ENCODE results near the gene CDHR1. TPM values are rescaled to one million over a fixed set of nuclear protein-coding genes. Genes with fewer than 3 reads are reported as not detected.
"Not testable (repeated sequence)": the region's sequence is repeated elsewhere in the genome, so short reads cannot be mapped to it uniquely, and the experiment has no call there.

Gene CDHR1
- polyA plus RNA-seq, 3 donors = 0.06 to 0.15 (median 0.11) TPM

GRCh38 chr10:84171700-84172466 lies 22.5 kb upstream of the CDHR1 start:
- 78 to 89% (median 82%) methylated on average over 18 to 20 of the region's 21 CpGs for WGBS, 3 donors
- not testable (repeated sequence) for H3K27ac ChIP-seq (ENCODE audit: low read depth, low read length)

DNA sequence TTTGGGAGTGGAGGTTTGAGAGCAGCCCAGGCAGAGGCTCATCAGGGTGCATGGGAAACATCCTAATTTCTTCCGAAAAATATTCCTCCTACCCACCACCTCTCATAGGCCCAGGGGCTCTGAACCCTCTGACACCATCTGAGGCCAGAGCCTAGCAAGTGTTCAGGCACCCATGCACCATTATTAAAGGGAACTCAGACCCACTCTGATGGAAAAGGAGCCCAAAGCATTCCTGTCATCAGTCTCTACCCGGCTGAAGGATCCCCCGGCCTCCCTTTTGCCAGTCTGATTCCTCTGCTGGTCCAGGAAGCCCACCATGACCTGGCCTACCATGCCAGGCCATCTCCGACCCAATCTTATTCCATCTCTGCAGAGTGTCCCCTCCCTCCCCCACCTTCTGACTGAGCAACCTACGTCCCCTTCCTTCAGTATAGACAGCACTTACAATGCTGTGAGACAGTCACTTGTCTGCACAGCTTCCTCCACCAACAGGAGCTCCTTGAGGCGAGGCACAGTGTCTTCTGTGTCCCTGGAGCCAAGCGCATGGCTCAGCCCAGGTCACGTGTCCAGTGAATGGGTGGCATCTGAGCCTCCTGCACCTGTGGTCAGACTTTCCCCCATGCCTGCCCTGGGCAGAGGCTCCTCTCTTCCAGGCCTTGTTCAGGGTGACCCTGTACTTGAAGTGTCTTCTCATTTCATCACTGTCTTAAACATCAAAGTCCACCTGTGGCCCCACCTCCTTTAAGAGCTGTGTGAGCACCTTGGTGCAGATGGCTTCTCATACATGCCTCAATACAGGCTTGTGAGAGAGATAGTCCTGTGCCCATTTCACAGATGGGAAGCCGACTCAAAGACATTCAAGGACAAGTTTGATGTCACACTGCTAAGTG lies 21.6 kb upstream of the CDHR1 start:
- WGBS, 3 donors = 81 to 90% (median 89%) methylated on average over 9 of the region's 9 CpGs
- no peak overlapping the region for H3K27ac ChIP-seq (ENCODE audit: low read depth, low read length)

DNA sequence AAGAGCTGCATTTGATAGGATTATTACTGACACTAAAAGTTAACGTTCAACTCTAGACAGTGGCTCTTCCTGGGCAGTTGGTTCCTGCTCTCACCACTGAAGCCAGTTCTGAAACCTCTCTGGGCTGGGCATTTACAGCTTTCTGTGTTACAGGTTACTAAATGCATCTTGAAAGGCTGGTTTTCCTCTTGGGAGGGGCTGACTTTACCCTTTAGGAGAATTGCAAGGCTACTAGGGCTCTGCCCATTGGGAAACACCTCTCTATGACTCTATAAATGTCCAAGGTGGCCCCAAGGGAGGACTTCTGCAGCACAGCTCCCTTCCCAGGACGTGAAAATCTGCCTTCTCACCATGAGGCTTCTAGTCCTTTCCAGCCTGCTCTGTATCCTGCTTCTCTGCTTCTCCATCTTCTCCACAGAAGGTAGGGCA lies 20.8 kb upstream of the CDHR1 start, which contains the start of gene GPR15LG:
GPR15LG (plus strand) TSS at position 301 of the 429 bp plus-strand sequence; CDS start at position 352, 51 bp downstream.
- WGBS, 3 donors = 63 to 72% (median 68%) methylated on average over 2 of the region's 2 CpGs
- no peak within 1 kb of the TSS for H3K27ac ChIP-seq (ENCODE audit: low read depth, low read length)

DNA sequence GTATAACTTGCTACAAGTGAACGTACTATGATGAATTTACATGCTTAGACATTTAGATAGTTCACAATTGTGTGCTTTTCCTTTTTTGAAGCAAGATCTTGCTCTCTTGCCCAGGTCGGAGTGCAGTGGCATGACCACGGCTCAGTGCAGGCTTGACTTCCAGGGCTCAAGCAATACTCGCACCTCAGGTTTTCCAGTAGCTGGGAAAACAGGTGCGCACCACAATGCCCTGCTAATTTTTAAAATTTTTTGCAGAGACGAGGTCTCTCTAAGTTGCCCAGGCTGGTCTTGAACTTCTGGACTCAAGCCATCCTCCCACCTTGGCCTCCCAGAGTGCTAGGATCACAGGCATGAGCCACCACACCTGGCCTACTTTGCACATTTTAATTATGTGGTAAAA lies 18.9 kb upstream of the CDHR1 start:
- 86 to 91% (median 86%) methylated on average over 6 of the region's 6 CpGs for whole genome bisulfite sequencing, 3 donors
- H3K27ac ChIP-seq (ENCODE audit: low read depth, low read length) = no peak overlapping the region

DNA sequence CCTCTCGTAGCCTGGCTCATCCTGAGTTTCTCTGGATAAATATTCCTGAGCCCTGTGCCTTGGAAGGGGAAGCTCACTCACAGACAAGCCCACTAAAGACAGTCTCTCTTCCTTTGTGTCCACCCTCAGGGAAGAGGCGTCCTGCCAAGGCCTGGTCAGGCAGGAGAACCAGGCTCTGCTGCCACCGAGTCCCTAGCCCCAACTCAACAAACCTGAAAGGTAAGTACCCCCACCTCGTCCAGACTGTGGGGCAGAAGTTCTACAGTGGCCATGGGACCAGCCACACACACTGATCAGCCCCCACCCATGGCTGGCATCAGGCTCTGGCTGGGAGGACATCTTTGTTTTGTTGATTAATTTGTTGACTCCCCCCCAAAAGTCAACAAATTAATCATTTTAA lies 18.0 kb upstream of the CDHR1 start:
- no peak overlapping the region for H3K27ac ChIP-seq (ENCODE audit: low read depth, low read length)
- 57 to 84% (median 83%) methylated on average over 4 of the region's 4 CpGs for WGBS, 3 donors

DNA sequence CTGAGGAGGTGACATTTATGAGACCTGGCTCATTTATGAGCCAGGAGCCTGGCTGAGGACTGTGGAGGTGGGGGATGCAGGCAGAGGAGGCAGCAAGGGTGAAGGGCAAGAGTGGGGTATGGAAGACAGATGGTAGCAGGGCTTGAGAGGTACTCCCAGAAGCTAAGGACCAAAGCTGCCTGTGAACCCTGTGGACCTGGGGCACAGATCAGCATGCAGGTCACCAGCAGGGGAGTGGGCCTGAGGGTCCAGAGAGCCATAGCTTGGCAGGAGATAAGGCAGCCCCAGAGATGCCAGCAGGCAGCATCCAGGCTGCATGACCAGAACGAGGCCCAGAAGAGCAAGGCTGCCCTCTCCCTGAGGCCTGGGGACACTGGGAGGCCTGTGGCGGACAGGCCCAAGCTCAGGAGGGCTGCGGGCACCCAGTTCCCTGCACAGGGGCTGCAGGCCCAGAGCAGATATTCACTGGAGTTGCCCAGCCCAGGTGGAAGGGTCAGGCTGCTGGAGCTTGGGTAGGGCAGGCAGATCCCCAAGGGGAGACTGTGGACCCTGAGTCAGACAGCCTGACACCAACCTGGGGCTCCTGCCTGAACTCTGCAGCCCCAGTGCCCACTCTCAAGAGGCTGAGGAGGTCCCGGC lies 17.4 kb upstream of the CDHR1 start:
- 87 to 91% (median 89%) methylated on average over 4 of the region's 4 CpGs for WGBS, 3 donors
- H3K27ac ChIP-seq (ENCODE audit: low read depth, low read length) = no peak overlapping the region

DNA sequence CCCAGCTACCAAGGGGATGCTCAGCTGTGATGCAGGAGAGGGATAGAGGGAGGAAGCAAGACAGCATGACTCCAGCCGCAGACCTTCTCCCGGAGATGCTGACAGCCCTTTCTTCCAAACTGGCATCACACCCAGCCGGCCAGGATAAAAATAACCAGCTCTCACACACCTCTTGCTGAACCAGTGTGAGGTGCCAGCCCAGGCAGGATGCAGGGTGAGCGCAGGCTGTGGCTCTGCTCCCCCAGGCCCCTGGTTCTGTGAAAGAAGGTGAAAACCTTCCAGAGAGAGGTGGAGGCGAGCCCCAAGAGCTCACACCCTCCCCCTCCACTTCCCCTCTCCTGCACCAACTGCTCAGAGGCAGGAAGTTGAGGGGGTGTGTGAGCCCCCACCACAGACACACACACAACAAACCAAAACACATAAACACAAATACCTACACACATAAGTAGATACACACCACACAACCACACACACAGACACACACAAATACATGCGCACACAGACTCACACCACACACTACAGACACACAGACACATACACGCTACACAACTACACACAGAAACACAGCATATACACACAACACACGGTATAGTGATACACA lies 16.7 kb upstream of the CDHR1 start:
- 58 to 73% (median 59%) methylated on average over 8 of the region's 8 CpGs for WGBS, 3 donors
- no peak overlapping the region for H3K27ac ChIP-seq (ENCODE audit: low read depth, low read length)

GRCh38 chr10:84178160-84178609 lies 16.2 kb upstream of the CDHR1 start:
- WGBS, 3 donors = 83 to 95% (median 92%) methylated on average over 3 of the region's 3 CpGs
- H3K27ac ChIP-seq (ENCODE audit: low read depth, low read length) = no peak overlapping the region

GRCh38 chr10:84179059-84179710 lies 15.2 kb upstream of the CDHR1 start:
- no peak overlapping the region for H3K27ac ChIP-seq (ENCODE audit: low read depth, low read length)
- 65 to 70% (median 65%) methylated on average over 12 of the region's 12 CpGs for WGBS, 3 donors

DNA sequence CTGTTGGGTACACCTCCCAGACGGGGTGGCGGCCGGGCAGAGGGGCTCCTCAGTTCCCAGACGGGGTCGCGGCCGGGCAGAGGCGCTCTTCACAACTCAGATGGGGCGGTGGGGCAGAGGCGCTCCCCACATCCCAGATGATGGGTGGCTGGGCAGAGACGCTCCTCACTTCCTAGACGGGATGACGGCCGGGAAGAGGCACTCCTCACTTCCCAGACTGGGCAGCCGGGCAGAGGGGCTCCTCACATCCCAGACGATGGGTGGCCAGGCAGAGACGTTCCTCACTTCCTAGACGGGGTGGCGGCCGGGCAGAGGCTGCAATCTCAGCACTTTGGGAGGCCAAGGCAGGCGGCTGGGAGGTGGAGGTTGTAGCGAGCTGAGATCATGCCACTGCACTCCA lies 14.0 kb upstream of the CDHR1 start:
- not testable (repeated sequence) for H3K27ac ChIP-seq (ENCODE audit: low read depth, low read length)
- 88 to 93% (median 89%) methylated on average over 18 to 20 of the region's 22 CpGs for WGBS, 3 donors

GRCh38 chr10:84181631-84182030 lies 12.7 kb upstream of the CDHR1 start:
- H3K27ac ChIP-seq (ENCODE audit: low read depth, low read length) = no peak overlapping the region
- WGBS, 3 donors = 84 to 93% (median 86%) methylated on average over 5 of the region's 5 CpGs

GRCh38 chr10:84184517-84184916 lies 9.8 kb upstream of the CDHR1 start:
- WGBS, 3 donors = 67 to 80% (median 73%) methylated on average over 4 of the region's 4 CpGs
- H3K27ac ChIP-seq (ENCODE audit: low read depth, low read length) = no peak overlapping the region

DNA sequence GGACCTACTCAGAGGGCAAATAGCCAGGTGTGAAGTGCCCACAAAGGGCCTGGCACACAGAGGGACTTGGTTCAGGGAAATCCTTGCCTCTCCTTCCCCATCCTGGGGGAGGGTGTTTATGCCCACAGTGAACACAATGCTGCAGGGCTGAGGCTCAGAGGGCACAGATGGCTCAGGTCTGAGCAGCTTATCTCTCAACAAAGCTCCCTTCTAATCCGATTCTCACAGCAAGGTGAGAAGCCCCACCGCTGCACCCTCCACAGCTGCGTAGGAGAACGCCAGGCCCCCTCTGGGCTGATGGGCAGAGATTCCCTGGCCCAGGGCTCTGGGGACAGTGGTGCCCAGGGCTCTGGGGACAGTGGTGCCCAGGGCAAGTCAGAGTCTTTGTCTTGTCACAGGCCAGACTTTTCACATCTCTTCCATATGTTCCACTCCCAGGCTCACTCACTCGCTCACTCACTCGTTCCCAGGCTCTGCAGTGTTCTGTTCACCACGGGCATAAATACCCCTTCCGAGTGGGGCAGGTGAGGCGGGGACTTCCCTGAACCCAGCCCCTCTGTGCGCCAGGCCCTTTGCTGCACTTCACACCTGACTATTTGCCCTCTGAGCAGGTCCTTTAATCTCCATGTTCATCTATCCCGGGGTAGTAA lies 8.7 kb upstream of the CDHR1 start:
- 54 to 76% (median 74%) methylated on average over 11 of the region's 11 CpGs for WGBS, 3 donors
- H3K27ac ChIP-seq (ENCODE audit: low read depth, low read length) = no peak overlapping the region

DNA sequence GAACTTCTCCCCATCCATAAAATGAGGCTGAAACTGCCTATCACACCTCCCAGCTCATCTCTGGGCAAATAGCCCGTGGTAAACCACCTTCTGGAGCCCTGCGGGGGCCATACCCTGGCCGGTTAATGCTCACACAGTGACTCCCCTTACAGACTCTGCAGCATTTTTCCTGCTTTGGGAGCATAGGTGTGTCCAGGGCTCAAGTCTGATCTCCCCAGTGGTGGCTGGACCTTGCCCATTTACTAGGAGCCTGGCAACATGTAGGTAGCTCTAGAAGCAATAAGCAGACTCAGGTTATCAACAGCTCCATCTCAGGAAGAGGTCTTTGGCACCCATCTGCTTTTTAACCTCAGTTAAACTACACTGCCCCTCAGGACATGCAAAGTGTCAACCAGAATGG lies 5.5 kb upstream of the CDHR1 start:
- H3K27ac ChIP-seq (ENCODE audit: low read depth, low read length) = no peak overlapping the region
- 55 to 71% (median 69%) methylated on average over 3 of the region's 3 CpGs for WGBS, 3 donors

DNA sequence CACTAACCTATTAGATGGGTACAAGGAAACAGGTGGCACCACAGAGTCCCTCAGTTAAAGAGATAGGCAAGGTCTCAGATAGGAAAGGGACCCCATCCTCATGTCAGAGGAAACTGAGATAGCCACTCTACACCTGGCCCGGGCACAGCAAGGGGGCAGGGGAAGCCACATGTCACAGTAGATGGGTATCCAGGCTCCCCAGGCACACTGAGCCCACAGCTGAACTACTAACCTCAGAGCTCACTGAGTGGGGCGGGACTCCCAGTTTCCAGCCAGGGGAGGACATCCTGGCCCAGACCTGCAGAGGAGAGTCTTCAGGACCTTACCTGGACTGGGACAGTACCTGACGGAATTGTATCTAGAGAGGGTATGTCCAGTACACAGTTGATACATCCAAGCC lies 3.7 kb upstream of the CDHR1 start:
- no peak overlapping the region for H3K27ac ChIP-seq (ENCODE audit: low read depth, low read length)
- WGBS, 3 donors = 75 to 90% (median 84%) methylated on average over 3 of the region's 3 CpGs

- H3K27ac ChIP-seq (ENCODE audit: low read depth, low read length) = no peak overlapping the region
- WGBS, 3 donors = 65 to 77% (median 75%) methylated on average over 5 of the region's 5 CpGs
These were observed 3.2 kb upstream of the CDHR1 start for GRCh38 chr10:84191106-84191505.

GRCh38 chr10:84193327-84193726 lies 1.0 kb upstream of the CDHR1 start:
- WGBS, 3 donors = 88 to 100% (median 93%) methylated on average over 2 of the region's 2 CpGs
- H3K27ac ChIP-seq (ENCODE audit: low read depth, low read length) = no peak overlapping the region

Measured in adipose tissue (tissue), 3 donors.